Skeletal muscle tissue (tissue), 4 donors: ENCODE measurements around the gene EVA1C. TPM values are rescaled to one million over a fixed set of nuclear protein-coding genes. Genes with fewer than 3 reads are reported as not detected.

Experiments
- H3K27ac ChIP-seq: one replicate; pipeline ENCODE4 v1.7.0; 2013; ENCODE audit warnings: mild to moderate bottlenecking, low read depth, low read length, inconsistent platforms
- H3K27me3 ChIP-seq, 3 donors: one replicate each; pipeline ENCODE4 v1.7.0; 2013; ENCODE audit warnings: low read length in 3 of 3; ENCODE audit not compliant: control insufficient read depth in 3 of 3, insufficient read depth in 3 of 3
- H3K36me3 ChIP-seq, 3 donors: one replicate each; pipeline ENCODE4 v1.7.0; 2013; ENCODE audit warnings: low read length in 3 of 3; ENCODE audit not compliant: control insufficient read depth in 3 of 3, insufficient read depth in 3 of 3
- H3K4me1 ChIP-seq, 3 donors: one replicate each; pipeline ENCODE4 v1.7.0; 2013; ENCODE audit warnings: low read length in 3 of 3, mild to moderate bottlenecking in 3 of 3; ENCODE audit not compliant: control insufficient read depth in 3 of 3, insufficient read depth in 3 of 3
- H3K4me3 ChIP-seq, 3 donors: one replicate each; pipeline ENCODE4 v1.7.0; 2013; ENCODE audit warnings: low read length in 3 of 3
- H3K9ac ChIP-seq, 3 donors: one replicate each; pipeline ENCODE4 v1.7.0; 2013; ENCODE audit warnings: low read length in 3 of 3, mild to moderate bottlenecking in 3 of 3, moderate library complexity in 2 of 3, low read depth in 1 of 3
- H3K9me3 ChIP-seq, 3 donors: one replicate each; pipeline ENCODE4 v1.7.0; 2013; ENCODE audit warnings: low read length in 3 of 3; ENCODE audit not compliant: control insufficient read depth in 3 of 3
- total RNA-seq: library from RNA; depleted of rRNA; stranded (reverse); fragments of >200 nt; gene quantifications from one replicate; pipeline ENCODE4 v1.2.3, GENCODE V29; 2014
- donor health status: Osteomylitis.

The EVA1C gene
- total RNA-seq, 1 donor from 2014 or later: 0.52 TPM

DNA sequence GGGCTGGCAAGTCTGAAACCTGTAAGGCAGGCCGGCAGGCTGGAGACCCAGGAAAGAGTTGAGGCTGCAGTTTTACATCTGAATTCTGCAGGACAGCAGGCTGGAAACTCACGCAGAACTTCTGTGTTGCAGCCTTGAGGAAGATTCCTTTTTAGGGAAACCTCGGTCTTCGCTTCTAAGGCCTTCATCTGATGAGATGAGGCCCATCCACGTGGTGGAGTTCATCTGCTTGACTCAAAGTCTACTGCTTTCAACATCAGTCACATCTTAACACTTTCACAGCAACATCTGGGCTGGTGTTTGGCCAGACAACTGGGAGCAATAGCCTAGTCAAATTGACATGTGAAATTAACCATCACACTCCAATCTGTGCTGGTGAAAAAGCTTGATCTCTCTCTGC lies 57.1 kb downstream of the EVA1C start:
- H3K9me3 ChIP-seq: no peaks in the 10 kb centered on the region
- H3K27me3 ChIP-seq: no peaks in the 10 kb centered on the region
- H3K4me1 ChIP-seq: no peaks in the 10 kb centered on the region
- H3K4me3 ChIP-seq: no peak overlapping the region
- peaks cover 9 to 21% (median 14%) of the 10 kb centered on the region in 3 donors for H3K36me3 ChIP-seq
- no peak overlapping the region for H3K27ac ChIP-seq
- no peak overlapping the region for H3K9ac ChIP-seq

DNA sequence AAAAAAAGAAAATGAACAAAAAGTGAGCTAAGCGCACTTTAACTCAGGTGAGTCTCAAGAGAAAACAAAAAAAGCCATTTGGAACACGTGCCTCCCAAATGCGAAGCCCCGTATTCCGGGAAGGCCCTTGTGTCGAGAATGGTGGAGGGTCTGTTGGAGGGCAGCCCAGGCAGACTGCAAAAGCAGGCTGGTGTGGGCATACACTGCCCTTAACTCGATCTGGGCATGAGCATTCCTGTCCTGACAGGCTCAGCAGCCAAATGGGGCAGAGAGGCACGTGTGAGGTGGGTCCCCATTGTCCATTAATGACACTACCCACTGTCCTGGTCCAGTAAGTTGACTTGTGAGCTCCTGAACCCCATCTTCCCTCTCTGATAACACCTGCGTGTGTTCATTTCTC lies 57.7 kb downstream of the EVA1C start:
- Histone ChIP-seq H3K9me3 (no peaks in the 10 kb centered on the region), H3K4me1 (peaks cover 0 to 2% (median 0%) of the 10 kb centered on the region in 3 donors), H3K27me3 (no peaks in the 10 kb centered on the region), H3K4me3 (no peak overlapping the region), H3K9ac (no peak overlapping the region), H3K36me3 (peaks cover 6 to 21% (median 14%) of the 10 kb centered on the region in 3 donors), H3K27ac (no peak overlapping the region)

DNA sequence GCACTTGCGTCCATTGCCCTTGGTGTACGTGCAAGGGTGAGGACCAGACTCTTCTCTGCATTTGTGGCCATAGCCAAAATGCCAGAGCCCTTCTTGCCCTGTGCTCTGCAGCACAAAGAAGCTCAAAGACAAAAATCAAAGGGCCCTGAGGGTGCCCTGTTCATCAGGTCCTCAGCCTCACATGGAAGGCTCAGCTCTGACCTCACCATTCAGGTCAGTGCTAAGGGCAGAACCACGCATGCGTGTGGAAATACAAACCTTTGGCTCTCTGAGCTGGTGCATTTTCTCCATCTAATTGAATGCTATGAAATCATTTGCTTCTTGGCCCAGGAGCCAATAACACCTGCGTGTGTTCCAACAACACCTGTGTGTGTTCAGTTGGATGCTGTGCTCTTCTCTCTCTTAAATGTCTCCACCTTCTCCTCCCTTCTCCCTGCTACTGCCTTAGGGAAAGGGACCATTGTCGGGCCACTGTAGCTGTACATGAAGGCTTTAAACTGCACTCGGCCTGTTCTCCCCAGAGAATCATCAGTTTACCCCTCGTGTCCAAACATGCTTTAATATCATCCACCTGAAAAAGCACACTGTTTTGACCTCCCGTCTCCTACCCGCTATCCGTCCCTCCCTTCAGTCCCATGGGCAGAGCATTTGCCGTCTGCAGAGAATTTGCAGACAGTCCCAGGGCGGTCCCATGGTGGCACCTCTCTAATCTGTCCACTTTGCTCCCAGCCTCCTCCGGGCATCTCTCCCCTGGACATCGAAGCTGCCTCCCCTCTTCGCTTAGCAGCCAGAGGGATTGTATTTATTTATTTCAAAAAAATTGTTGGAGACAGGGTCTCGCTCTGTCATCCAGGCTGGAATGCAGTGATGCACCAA lies 60.6 kb downstream of the EVA1C start:
- H3K27me3 ChIP-seq: no peaks in the 10 kb centered on the region
- H3K27ac ChIP-seq: no peak overlapping the region
- H3K4me3 ChIP-seq: no peak overlapping the region
- no peak overlapping the region for H3K9ac ChIP-seq
- H3K36me3 ChIP-seq: peaks cover 5 to 19% (median 13%) of the 10 kb centered on the region in 3 donors
- H3K4me1 ChIP-seq: peaks cover 0 to 3% (median 2%) of the 10 kb centered on the region in 3 donors
- H3K9me3 ChIP-seq: no peaks in the 10 kb centered on the region

DNA sequence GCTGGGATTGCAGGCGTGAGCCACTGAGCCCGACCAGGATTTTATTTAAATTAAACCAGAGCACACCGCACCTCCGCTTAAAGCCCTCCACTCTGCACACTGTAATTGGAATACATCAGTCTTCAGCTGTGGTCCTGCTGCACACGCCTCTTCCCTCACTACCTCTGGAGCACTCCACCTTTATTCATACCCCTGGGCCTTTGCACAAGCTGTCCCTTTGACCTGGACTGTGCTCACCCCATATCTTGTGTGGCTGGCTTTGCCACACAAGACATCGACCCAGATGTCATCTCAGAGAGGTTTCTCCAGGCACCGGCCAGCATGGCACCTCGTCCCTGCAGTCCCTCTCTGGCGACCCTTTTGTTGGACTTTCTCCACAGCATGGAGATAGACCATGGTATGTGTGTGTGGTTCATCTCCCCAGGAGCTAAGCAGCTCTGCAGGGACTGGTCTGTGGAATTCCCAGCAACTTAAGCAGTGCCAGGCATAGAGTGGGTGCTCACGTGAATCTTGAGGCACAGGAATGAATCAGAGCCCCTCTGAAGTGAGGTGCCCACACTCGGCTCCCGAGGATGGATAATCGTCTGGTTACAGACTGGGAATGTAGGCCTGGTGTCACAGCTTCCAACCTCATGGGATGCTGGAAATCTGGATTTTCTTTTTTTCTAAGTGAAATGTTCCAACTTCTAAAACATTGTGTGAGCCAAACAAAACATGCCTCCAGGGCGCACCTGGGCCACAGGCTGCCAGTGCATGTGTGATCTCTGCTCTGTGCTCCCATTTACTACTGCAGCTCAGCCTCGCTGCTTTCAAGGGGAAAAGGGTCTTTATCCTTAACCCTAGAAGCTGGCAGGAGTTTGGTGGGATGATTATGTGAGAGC lies 61.9 kb downstream of the EVA1C start:
- H3K27ac ChIP-seq: no peak overlapping the region
- H3K9me3 ChIP-seq: no peaks in the 10 kb centered on the region
- peaks cover 0 to 10% (median 9%) of the 10 kb centered on the region in 3 donors for H3K36me3 ChIP-seq
- H3K4me3 ChIP-seq: no peak overlapping the region
- H3K9ac ChIP-seq: no peak overlapping the region
- H3K27me3 ChIP-seq: no peaks in the 10 kb centered on the region
- H3K4me1 ChIP-seq: peaks cover 0 to 3% (median 2%) of the 10 kb centered on the region in 3 donors

DNA sequence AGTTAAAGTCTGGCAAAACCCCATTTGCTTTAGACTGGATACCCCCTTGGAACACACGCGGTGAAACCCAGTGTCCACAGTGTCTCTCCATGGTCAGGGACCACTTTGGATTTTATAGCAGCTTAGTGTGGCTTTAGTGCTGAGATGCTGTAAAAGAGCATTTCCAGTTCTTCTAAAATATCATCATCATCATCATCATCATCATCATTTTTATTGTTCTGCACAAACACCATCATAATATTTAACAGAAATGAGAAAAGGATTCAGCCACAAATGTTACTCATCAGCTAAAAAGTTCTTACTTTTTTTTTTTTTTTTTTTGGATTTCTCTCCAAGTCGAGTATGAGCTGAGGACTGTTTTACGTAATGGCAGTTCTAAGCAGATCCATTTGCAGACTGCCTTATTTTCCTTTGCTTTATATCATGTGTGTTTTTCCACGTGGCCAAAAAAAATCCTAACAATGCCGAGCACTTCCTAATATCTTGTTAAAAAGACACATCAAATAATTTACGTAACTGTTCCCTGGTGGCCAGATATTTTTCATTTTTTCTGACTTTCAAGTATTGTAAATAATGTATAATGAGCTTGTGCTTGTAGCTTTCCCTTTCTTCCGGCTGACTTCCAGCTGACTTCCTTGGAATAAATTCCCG lies 62.8 kb downstream of the EVA1C start:
- Histone ChIP-seq H3K36me3 (peaks cover 0 to 6% (median 5%) of the 10 kb centered on the region in 3 donors), H3K9ac (no peak overlapping the region), H3K4me1 (peaks cover 0 to 3% (median 2%) of the 10 kb centered on the region in 3 donors), H3K4me3 (no peak overlapping the region), H3K27ac (no peak overlapping the region), H3K9me3 (no peaks in the 10 kb centered on the region), H3K27me3 (no peaks in the 10 kb centered on the region)

DNA sequence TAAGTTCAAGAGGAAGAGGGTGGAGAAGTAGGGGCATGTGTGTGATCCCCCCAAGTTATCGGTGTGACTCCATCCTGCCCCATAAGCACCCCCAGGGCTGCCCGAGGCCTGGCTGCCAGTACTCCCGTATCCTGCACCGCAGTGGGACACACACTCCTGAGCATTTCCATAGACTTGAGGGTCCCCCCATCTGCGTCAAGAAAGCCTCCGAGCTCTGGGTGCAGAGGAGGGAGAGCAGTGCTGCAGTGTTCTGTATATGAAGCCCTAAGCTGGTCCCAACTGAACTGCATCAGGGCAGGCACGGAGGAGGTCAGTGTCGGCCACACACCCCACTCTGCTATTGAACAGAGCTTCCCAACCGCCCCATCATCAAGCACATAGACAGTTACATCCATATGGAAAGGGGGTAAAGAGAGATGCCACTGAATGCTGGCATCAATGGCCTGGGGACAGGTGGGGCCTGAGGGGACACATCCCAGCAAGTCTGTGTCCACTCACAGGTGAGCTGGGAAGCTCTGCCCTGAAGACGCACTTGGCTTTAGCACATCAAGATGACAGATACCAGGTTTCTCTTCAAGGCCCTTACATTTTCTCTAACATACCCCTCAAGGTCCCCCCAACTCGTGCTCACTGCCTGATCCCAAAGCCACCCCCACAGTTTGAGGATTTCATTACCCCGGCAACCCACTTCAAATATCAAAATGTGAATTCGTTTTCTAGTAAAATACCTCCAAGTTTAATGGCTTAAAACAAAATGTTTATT lies 64.3 kb downstream of the EVA1C start:
- Histone ChIP-seq H3K4me1 (peaks cover 0 to 3% (median 2%) of the 10 kb centered on the region in 3 donors), H3K9ac (no peak overlapping the region), H3K27me3 (no peaks in the 10 kb centered on the region), H3K9me3 (no peaks in the 10 kb centered on the region), H3K27ac (no peak overlapping the region), H3K36me3 (peaks cover 0 to 5% (median 5%) of the 10 kb centered on the region in 3 donors), H3K4me3 (no peak overlapping the region)

DNA sequence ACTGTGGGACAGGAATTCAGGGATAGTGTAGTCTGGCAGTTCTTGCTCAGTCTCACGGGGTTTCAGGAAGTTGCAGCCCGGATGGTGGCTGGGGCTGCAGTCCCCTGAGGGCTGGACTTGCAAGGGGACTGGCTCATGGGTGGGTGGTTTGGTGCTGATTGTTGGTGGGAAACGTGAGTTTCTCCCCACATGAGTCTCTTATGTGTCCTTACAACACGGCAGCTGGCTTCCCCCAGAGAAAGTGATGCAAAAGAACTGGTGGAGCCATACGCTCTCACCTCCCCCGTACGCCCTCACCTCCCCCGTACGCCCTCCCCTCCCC lies 64.9 kb downstream of the EVA1C start:
- no peak overlapping the region for H3K27ac ChIP-seq
- no peak overlapping the region for H3K4me3 ChIP-seq
- H3K27me3 ChIP-seq: no peaks in the 10 kb centered on the region
- no peaks in the 10 kb centered on the region for H3K9me3 ChIP-seq
- H3K4me1 ChIP-seq: peaks cover 0 to 3% (median 2%) of the 10 kb centered on the region in 3 donors
- H3K36me3 ChIP-seq: peaks cover 0 to 5% (median 5%) of the 10 kb centered on the region in 3 donors
- no peak overlapping the region for H3K9ac ChIP-seq

DNA sequence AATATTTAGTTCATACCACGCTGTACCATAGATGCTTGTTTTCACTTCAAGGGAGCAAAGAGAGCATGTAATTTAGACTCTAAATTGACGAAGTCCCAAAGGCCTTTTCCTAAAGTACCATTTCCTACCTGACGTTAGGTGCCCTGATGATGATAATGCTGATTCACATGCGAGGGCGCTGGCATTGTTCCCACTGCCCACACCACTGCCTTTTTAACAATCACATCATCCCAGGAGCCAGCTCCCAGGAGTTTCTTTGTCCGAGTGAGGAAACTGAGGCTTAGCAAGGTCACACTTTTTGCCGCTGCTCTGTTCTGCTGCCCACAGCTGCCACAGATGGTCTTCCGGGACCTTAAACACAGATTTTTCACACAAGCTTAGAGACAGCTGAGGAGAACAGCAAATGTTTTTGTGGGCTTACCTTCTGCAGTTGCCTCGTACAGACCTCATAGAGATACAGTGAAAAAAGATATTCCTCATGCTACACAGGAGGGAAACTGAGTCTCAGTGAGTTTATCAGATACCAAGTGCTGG lies 69.4 kb downstream of the EVA1C start:
- H3K36me3 ChIP-seq: peaks cover 0 to 2% (median 0%) of the 10 kb centered on the region in 3 donors
- no peaks in the 10 kb centered on the region for H3K27me3 ChIP-seq
- no peaks in the 10 kb centered on the region for H3K9me3 ChIP-seq
- H3K4me1 ChIP-seq: no peaks in the 10 kb centered on the region
- no peak overlapping the region for H3K27ac ChIP-seq
- no peak overlapping the region for H3K9ac ChIP-seq
- no peak overlapping the region for H3K4me3 ChIP-seq
